Fibroblast of peridontal ligament (primary cell): Measurements from ENCODE around the gene AVPR2.

Experiments
- DNase-seq: peaks from one replicate; pipeline ENCODE4 v3.0.0-alpha.2; 2010; ENCODE audit errors: extremely low read depth

Gene AVPR2

DNA sequence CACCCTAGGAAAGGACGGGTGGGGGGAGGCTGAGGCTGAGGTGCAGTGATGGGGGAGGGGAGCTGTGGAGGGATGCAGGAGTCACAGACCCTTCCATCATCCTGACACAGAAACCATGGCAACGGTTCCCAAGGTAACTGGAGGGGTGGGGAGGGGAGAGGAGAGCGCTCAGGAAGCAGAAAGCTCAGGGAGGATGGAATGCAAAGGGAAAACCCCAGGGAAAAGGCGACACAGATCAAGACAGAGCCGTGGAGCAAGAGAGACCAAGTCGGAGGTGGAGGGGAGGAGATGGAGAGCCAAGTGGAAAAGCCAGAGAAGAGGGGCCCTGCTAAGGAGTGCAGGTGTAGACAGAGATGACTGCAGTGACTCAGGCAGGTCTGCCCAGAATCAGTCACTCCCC is 33.0 kb upstream of the AVPR2 start:
- DNase-seq = no peak

DNA sequence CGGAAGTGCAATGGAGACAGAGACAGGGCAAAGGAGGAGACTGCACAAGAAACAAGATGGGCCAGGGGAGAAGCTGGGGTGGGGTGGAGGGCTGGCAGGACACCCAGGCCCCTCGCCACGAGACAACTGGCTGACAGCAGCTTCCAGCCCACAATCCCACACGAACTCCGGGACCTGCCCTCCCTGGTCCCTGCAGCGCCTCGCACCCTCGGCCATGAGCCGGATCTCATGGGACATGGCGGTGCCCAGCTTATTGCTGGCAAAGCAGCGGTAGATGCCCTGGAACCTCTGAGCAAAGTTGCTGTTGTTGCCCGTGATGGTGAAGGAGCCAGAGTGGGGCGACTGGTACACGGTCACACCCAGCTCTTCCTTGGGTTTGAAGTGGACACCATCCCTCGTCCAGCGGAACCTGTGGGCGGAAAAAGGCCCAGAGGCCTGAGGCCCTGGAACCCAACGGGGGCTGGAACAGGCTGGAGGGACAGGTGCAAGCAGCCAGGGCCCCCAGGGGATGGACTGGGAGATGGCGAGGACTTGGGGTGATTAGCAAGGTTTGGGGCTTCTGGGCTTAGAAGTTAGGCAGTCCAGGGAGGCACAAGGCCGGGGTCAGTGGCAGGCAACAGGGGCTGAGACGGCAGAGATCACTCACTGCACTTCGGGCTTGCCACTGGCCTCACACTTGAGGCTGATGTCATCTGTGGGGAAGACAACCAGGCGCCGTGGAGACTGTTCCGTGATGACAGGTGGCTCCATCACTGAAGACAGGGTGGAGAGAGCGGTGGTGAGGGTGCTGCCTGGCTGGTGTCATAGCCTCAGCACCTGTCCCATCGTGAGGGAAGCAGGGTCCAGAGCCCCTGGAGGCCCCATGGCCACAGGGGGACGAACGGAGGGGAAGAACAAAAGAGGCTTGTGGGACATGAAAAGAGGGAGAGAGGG is 32.3 kb upstream of the AVPR2 start:
- no peak for DNase-seq

DNA sequence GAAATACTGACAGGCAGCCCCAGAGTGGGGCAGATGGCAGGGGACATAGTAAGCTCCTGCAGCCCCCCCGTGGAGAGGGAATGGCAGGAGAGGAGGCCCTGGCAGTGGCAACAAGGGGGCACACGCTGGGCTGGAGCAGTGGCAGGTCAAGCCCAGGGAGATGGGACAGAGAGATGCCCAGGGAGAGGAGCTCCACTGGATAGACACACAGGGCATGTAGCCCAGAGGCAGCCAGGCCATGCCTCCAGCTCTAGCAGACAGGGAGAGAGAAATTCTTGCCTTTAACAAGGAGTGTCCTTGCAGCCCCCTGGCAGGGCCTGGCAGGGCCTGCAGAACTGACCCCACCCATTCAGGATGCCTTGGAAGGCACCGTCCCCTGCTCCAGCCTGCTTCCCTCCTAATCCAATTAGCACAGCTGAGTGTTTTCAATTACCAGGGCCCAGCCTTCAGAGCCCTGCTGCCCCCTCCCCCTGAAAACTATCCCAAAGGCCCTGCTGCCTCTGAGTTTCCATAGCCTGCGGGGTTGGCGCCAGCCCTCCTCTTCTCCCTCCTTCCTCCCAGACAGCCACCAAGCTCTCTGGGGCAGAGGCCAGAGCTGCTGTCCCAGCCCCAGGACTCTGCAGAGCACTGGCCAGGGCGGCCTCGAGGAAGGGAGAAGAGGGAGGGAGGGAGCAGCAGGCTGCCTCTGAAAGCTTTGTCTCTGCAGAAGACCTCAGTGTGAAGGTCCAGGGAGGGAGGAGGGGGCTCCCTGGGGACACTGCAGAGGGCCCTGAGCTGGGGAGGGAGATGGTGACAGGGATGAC is 31.0 kb upstream of the AVPR2 start:
- no peak for DNase-seq

DNA sequence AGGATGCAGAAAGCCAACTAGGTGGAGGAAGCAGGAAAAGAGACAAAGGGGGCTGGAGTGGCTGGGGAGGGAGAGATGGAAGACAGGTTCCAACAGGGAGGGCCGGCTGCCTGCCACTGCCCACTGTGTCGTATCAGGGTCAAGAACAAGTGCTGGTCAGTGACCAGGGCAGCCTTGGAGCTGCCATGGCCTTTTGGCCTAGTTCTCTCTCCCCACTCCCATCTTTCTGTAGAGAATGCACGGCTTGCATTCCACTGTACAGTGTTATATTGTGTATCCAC is 30.4 kb upstream of the AVPR2 start:
- DNase-seq = no peak

DNA sequence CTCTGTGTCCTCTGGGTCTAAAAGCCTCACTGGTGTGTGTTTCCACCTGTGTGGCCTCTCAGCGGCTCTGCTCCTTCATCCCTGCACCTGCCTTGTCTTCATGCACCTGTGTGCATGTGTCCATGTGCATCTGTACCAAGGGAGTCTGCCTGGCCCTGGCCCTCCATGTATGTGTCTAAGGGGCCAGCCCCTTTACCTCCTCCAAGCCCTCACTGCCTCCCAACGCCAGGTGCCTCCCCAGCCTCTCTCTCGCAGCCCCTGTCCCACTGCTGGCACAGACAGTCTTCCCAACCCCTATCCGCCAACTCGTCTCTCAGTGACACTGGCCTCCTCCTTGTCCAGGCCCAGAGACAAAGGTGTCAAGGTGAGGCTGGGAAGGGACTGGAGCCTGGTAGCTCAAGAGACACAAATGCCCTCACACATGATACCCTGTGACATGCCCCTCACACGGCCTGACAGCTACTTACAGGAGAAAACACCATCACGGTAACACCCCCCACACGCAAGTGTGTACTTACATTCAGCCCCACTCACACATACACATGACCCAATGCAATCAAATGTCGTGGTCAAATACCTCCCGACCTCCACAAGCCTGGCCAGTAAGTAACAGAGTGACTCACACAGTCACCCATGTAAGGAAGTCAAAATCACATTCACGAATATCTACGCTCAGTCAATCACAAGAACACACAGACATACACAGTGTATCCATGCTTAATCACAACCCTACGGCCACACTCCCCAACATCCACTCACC is 29.9 kb upstream of the AVPR2 start:
- DNase-seq = no peak

DNA sequence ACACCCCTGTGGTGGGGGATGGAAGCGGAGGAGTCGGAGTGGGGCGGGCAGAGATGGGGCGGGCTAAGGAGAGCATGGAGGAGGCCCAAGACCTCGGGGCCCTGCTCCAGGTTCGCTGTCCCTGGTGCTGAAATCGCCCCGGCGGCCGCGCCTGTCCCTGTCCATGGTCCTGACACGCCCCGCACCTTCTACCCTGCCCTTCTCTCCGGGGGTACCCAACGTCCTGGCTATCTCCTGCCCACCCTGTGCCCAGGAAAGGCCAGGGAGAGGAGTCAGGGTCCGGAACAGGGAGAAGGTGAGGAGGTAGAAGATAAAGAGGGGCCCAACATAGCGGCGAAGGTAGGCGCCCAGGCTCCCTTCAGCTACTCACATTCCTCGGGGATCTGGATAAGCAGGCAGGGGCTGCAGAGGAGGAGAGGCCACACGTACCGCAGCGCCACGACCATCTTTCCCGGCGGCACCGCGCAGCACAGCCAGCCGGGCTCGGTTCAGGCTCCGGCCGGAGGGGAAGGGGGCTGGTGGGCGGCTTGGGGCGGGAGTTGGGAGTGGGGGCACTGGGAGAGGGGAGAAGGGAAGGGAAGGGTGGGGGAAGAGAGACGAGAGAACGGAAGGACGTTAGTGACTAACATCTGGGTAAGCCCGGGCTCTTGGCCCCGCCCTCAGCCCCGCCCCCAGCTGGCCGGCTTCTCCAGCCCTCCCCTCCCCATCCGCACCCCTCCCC is 28.9 kb upstream of the AVPR2 start:
- DNase-seq = peak; percentile 10

DNA sequence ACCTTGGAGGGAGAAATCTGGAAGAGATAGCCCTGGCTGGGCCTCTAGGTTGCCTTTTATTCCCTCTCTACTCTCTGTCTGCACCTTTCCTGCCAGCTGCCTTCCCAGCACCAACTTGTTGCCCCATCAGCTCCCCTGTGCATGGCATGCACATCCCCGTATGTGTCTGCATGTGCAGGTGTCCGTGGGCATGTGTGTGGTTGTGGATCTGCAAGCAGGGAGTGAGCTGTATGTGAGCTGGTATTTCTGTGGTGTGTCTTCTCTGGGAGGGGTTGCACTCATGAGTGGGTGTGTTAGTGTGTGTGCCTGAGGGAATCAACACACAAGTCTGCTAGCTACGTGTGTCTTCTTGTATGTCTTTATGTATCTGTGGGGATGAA is 28.4 kb upstream of the AVPR2 start:
- no peak for DNase-seq

DNA sequence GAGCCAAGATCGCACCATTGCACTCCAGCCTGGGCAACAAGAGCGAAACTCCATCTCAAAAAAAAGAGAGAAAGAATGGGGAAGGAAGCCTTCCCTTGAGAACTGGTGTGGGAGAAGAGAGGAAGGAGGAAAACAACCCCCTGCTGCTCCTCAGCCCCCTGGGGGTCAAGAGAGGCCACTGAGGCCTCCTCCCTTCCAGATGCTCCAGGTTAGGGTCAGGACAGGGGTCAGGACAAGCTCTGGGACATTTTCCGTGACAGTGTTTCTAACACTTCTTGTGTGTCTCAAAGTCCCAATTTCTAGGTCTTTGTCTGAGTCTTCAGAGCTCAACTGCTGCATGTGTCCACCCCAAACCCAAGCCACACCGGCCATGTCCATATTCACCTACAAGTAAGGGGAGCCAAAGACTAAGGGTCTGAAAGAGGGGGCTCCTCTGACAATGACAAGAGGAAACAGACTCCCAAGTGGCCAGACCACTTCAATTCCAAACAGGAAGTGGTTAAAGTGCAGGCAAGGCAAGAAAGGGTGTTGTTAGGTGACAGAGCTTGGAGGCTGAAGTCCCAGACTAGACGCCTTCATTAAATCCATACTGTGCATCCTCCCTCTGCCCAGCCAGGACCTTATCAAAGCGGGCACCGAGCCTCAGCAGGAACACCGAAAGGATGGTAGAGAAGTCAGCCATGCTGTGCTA is 26.8 kb upstream of the AVPR2 start:
- no peak for DNase-seq

DNA sequence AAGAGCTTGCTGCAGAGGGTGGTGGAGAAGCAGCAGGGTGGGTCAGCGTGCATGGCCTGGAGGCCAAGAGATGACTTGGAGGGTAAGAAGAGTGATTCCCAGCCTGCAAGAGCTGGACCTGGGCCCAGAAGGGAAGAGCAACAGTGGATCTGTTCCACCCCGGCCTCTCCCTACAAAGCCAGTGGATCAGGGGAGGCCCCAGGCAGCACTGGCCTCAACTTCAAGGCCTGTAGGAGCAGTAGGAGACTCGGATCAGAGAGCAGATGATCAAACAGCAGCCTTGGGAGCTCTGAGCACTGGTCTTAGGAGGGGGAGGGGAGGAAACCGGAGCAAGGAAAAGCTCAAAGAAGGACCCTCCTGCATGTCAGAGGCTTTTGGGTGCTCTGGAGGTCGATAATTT is 26.1 kb upstream of the AVPR2 start:
- no peak for DNase-seq

DNA sequence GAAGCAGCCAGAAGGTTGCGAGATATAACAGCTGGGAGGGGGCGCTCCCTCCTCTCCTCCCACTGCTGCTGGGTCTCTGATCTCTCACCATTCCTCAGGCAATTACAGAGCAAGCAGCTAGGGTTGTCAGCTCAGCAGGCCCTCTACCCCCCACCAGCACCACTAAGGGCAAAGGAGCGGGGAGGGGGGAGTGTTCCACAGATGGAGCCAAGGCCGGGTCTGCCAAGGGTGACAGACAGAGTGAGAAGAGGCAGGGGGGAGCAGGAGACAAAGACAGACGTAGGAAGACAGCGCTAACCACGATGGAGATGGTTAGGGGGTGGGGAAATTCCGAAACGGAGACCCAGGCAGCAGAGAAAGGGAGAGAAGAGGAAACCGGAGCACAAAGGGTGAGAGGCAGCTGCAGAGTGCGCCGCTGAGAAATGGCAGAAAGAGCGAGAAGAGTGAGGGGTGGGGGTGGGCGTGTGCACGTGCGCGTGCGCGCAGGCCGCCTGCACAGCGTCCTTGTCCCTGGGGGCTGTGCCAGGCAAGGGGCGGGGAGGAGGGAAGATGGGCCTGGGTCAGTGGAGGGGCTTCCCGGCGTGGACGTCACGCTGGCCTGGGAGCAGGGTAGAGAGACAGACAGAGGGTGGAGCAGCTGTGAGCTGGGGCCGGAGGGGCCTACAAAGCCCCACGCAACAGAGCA is 25.4 kb upstream of the AVPR2 start:
- DNase-seq = no peak

DNA sequence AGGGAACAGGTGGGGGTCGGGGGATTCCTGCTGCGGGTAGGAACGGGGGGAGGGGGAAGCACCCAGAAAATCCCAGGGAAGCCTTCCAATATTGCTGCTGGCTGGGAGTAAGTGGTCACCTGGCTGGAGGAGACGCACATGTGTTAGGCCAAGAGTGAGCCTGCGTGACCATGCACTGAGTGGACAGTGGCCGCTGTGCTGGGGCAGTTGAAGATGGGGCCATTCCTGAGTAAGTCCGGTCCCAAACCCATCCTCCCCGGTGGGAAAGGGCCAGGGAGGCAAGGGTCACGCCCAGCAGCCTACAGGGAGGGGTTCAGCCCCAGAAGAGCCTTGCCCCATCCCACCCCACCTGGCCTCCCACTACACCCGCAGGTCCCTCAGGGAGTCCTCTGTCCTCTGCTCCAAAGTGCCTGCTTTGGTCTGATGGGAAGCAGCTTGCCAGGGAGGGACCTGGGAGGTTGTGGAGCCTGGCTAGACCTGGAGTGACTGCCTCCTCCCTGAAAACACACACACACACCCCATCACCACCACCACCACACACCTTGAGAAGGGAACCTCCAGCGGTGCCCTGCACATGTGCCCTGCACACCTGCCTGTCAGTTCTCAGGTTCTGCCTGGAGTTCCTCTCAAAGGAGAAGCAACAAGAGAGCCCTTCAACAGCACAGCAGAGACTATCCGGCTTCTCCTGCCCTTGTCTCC is 24.6 kb upstream of the AVPR2 start:
- DNase-seq = no peak

DNA sequence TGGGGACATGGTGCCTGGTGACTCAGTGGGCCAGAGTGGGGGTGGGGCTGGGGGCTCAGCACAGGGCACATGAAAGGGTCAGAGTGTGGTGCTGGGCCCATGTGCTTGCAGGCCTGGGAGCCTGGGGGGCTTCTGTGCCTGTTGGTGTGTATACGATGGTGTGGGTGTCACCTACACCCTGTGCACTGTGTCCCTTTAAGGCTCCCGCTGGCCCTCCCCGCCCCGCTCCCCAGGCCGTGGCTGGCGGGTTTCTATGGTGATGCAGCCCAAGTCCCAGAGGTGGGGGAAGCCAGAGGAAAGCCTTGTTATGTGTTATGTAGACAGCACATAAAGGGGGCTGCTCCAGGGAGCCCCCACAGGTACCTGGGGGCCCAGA is 24.0 kb upstream of the AVPR2 start:
- no peak for DNase-seq

DNA sequence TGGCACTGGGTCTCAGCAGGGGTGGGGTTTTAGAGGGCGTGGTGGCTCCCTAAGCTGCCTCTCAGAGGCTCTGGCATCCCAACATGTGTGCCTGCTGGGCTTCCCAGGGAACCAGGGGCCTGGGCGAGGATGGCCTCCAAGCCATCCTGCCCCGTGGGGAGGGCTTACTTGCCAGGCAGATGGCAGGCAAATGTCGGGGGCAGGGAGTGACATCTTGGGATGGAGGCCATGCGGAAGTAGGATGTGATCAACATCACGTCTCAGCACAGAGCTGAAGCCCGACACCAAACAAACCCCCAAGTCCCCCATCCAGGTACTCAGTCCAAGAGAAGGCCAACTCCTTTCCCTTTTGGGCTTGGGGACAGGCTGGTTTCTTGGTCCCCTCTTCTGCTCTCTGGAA is 23.2 kb upstream of the AVPR2 start:
- no peak for DNase-seq

DNA sequence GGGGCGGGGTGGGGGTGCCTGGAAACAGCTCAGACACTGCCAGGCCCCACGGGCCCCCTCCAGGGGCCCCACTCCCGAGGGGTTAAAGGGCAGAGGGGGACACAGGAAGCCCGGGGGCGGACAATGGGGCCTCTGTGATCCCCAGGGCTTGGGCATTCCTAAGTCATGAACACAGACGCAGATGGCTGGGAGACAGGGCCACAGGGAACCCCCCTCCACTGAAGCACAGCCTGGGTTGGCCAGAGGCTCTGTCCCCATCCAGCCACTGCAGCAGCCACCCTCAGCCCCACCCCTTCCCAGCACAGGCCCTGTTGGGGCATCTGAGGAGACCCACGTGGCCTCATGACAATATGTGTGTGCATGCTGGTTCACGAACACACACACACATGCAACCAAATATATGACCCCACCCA is 22.4 kb upstream of the AVPR2 start:
- no peak for DNase-seq

DNA sequence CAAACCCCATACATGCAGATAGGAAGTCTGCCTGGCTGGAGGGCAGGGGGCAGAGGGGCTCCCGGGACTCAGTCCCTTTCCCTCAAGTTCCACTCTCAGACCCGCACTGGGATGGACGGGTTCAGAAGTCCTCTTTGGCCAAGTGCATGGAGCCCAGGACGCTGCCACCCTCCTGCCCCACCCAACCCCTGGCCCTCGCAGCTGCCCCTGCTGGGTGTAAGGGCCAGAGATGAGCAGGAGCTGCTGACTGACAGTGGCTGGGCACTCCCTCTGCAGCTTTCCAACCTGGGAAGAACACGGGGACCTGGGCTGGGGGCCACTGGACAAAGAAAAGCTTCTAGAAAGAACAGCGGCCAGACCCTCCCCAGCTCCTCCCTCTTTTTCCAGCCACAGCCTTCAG is 21.9 kb upstream of the AVPR2 start:
- no peak for DNase-seq

DNA sequence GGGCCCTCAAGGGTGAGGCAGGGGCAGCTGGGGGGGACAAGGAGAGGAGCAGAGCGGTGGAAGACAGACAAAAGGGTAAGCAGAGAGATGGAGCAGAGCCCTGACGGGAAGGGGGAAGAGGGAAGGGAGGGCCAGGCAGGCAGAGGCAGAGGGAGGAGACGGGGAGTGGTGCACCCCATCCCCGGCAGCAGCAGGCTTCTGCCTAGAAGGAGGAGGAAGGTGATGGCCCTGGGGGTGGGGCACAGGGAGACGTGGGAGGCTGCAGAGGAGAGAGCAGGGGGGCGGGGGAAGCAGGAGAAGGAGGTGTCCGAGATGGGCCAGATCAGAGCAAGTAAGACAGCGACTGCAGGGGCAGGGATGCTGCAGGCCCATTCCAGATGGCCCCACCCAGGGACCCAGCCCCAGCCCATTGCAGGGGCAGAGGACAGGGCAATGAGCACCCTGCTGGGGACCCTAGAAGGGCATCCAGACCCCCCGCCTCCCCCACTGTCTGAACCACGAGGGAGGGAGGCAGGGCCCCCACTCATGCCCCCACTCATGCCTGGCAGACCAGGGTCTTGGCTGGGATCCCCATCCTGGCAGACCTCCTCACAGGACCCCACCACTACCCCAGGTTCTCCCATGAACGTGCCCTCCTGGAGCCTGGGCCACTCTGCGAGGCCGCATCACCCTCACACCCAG is 21.2 kb upstream of the AVPR2 start:
- DNase-seq = no peak

DNA sequence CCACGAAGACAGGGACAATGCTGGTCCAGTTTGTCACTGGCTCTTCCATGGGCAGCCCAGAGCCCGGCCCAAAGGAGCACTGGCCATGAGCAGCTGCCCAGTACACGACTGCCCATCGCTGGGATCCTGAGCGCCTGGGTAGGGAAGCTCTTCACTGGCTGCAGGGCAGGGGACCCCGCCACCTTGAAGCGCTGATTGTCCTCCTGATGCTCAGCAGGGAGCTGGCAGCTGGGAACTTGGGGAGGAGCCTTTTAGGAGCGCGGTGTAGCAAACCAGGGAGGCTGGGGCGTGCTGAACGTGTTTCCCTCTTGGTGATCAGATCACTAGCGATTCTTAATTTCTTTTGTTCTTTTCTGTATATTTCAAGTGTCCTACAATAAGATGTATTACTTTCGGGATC is 20.3 kb upstream of the AVPR2 start:
- DNase-seq = no peak

DNA sequence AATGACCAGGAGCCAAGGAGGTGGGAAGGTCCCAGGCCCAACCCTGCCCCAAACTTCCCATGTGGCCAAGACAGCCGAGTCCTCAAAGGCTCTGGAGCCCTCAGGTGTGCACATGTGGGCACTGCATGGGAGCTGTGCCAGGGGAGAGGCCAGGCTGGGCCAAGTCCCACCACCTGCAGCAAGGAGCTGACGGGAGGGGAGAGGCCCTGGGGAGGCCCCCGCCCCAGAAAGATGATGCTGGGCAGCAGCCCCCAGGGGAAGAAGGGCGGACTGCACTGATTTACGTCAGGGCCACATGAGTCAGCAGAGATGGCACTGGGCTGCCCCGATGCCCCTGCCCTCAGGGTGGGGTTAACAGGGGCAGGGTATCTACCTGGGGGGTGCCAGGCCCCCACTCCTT is 19.9 kb upstream of the AVPR2 start:
- DNase-seq = no peak

DNA sequence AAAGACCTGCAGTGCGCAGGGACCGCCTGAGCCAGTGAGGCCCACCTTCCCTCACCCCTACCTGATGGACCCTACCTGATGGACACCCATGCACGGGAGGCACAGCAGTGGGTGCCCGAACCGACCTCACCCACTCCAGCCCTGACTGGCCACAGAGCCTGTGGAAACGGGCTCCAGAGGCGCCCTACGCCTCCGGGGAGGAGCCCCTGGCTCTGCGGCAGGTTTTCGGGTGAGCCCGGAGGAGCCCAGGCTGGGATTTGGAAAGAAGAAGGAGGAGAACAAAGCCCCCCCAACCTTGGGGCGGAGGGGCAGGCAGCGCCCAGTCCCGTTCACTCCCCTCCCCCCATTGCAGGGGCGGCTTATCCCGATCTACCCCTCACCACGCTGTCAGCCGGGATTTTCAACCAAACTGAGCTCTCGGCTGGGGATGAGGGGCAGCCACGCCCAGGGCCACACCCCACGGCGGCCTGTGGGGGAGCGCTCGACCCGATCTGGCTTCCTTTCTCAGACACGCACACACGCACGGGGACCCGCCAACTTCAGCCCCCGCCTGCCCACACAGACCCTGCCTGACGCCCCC is 19.2 kb upstream of the AVPR2 start:
- DNase-seq = no peak
